HG03280 (cell line): ENCODE data around the gene KRTAP12-4.
"Not testable (repeated sequence)": the region's sequence is repeated elsewhere in the genome, so short reads cannot be mapped to it uniquely, and the experiment has no call there.

Source experiments
- ATAC-seq: cut with Tn5 transposase; IDR thresholded peaks from one replicate; pipeline ENCODE4 v1.9.1; 2021; ENCODE audit warnings: mild to moderate bottlenecking, moderate library complexity; ENCODE audit not compliant: unreplicated experiment

The KRTAP12-4 gene

DNA sequence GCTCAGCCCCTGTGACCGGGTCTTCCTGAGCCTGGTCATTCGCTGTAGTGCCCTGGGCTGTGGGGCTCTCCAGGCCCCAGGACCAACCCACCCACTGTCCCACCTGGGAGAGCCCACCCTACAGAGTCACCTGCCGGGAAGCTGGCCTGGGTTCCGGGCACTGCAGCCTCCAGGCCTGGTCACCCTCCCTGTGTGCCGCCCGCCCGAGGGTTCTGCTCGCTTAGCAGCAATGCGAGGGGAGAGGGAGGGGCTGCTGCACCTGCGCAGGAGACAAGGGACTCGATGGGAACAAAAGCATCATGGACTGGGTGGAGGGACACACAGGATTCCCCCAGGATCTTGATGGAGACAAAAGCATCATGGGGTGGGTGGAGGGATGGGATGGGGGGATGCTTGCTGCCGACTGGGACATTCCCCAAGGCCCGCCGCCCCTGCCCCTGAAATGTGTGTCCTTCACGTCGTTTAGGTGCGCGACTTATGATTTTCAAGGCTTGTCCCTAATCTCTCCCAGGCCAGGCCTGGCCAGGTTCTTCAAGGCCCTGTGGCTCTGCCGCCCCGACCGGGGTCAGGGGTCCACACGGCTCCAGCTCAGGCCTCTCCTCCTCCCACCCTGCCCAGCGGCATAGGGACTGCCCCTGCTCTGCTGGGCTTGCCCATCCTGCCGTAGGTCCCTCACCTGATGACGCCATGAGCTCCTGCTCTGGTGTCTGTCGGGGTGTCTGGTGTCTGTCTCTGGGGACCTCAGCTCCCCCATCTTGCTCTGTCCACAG lies 40.9 kb downstream of the KRTAP12-4 start:
- no peak for ATAC-seq

DNA sequence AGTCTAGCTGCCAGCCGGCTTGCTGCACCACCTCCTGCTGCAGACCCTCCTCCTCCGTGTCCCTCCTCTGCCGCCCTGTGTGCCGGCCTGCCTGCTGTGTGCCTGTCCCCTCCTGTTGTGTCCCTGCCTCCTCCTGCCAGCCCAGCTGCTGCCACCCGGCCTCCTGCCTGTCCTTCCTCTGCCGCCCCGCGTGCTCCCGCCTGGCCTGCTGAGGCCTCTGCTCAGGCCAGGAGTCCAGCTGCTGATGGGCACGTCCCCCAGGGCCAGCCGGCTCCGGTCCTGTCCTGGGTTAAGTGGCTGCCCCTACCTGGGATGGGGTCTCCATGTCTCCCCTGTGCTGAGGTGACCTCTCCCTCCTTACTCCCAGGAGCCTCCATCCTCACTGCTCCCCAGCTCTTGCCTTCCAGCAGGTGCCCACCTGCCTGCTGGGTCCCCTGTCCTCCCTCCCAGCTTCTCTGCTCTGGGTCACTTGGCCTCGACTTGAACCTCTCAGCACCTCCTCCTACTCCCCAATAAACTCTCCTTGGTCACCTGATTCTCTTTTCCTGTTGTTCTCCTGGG lies 41.7 kb downstream of the KRTAP12-4 start:
- ATAC-seq = no peak

DNA sequence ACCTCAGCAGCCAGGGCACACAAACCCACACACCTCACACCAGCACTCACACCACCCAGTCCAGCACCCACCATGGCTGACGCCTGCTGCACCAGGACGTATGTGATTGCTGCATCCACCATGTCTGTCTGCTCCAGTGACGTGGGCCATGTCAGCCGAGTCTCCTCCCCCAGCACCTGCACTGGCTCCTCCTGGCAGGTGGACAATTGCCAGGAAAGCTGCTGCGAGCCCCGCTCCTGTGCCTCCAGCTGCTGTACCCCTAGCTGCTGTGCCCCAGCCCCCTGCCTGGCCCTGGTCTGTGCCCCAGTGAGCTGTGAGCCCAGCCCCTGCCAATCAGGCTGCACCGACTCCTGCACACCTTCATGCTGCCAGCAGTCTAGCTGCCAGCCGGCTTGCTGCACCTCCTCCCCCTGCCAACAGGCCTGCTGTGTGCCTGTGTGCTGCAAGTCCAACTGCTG lies 42.4 kb downstream of the KRTAP12-4 start, which contains the start of gene KRTAP10-8:
Gene KRTAP10-8, plus strand, starts transcription at position 51 of the 458 bp plus-strand sequence. Its CDS starts 22 bp downstream, at position 73.
- ATAC-seq = no peak

DNA sequence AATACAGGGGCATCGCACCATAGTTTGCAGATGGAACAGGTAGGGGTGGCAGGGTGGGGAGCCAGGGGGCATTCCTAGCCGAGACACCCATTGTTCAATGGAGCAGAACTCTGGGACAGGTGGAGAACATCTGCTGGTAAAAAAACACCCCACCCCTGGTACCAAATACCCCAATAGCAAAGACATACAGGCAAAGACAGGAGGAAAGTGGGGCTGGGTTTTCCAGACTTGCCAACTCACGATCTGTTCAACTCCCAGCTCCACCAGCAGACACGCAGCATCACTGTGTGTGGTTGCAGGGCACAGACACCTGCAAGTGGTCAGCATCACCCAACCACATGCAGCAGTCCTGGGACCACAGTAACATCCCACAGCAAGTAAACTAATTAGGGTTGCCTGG lies 42.9 kb downstream of the KRTAP12-4 start:
- no peak for ATAC-seq

DNA sequence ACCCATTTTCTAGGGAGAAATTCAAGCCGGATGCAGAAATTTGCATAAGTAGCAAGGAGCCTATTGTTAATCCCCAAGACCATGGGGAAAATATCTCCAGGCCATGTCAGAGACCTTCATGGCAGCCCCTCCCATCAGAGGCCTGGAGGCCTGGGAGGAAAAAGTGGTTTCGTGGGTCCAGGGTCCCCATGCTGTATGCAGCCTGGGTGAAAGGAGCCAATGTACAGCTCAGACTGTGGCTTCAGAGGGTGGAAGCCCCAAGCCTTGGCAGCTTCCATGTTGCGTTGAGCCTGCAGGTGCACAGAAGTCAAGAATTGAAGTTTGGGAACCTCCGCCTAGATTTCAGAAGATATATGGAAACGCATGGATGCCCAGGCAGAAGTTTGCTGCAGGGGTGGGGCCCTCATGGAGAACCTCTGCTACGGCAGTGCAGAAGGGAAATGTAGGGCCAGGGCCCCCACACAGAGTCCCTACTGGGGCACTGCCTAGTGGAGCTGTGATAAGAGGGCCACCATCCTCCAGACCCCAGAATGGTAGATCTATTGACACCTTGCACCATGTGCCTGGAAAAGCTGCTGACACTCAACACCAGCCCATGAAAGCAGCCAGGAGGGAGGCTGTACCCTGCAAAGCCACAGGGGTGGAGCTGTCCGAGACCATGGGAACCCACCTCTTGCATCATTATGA lies 44.2 kb downstream of the KRTAP12-4 start:
- not testable (repeated sequence) for ATAC-seq

DNA sequence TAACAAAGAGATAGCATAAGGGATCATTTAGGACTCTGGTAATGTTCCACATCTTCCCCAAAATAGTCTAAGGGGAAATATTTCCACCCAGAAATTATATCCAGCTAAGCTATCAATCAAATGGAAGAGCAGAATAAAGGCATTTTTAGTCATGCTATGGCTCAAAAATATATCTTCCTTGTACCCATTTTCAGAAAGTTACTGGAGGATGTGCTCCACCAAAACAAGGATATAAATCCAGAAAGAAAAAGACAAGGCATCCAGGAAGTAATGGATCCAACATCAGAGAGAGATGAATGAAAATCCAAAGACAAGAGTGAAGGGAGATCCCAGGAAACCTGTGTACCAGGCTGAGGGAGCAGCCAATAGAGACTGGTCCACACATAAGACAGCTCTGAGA lies 45.3 kb downstream of the KRTAP12-4 start:
- no peak for ATAC-seq

DNA sequence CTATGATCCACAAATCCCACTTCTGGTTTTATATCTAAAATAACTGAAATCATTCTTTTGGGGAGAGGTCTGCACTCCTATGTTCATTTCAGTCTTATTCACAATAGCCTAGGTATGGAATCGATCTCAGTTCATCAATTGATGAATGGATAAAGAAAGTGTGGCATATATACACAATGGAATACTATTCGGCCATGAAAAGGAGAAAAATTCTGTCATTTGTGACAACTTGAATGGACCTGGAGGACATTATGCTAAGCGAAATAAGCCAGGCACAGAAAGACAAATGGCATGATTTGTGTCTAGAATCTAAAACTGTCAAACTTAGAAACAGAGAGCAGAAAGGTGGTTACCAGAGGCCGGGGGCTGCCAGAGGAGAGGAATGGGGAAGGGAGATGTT lies 48.0 kb downstream of the KRTAP12-4 start:
- ATAC-seq = no peak
